ENCODE data around the gene HEATR5B.
A peak's percentile ranks its signal among the peaks of the same experiment; 100 is the strongest.

HEATR5B gene

DNA sequence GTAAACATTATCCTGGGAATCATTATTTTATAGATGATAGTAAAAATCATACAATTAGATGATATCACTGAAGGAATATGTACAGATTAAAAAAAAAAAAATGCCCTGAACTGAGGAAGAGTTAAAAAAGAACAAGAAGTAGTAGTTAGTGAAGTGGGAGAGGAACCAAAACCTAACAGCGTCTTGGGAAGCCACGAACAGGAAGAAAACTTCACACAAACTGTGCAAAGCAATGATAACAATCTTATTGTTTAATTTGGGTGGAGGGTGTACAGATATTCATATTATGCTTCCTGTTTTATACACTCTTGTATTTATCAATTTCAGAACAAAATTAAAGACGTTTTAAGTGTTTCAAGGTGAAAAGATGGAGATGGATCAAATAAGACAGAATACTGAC, 3.5 kb downstream of the HEATR5B start:
- Histone ChIP-seq H4K20me1 (ENCODE audit: insufficient read depth, low read length) (no peaks in the 10 kb centered on the region), H3K9me2 (replicated peaks; ENCODE audit: insufficient read depth, low read length) (no peaks in the 10 kb centered on the region), H3K4me2 (ENCODE audit: low read depth, low read length) (peak overlapping the region; percentile 39), H3F3A (ENCODE audit: insufficient read depth, low read length) (peaks cover 10% of the 10 kb centered on the region), H3K4me3 (ENCODE audit: low read length) (no peak overlapping the region), H3K9me3 (replicated peaks; ENCODE audit: insufficient read depth, low read length) (no peaks in the 10 kb centered on the region), H2AFZ (ENCODE audit: low read length) (no peak overlapping the region), H3K79me2 (ENCODE audit: low read length) (peaks cover 84% of the 10 kb centered on the region), H3K4me1 (ENCODE audit: low read length) (peaks cover 32% of the 10 kb centered on the region), H3K36me3 (replicated peaks; ENCODE audit: insufficient read depth, low read length) (peaks cover 4% of the 10 kb centered on the region; the same call in 1 of the 2 replicates), H3K27ac (ENCODE audit: low read length) (peak overlapping the region; percentile 30; the same call in 1 of the 2 replicates), H3K9ac (ENCODE audit: low read length) (no peak overlapping the region), H3K27me3 (replicated peaks; ENCODE audit: insufficient read depth, low read length) (no peaks in the 10 kb centered on the region)
- TF ChIP-seq EZH2 (optimal IDR thresholded peaks at IDR 0.05; ENCODE audit: low read depth, low read length) = no peak
- TF ChIP-seq EZH2phosphoT487 (IDR thresholded peaks at IDR 0.05; ENCODE audit: low read length) = no peak
- TF ChIP-seq, protein P1, sequence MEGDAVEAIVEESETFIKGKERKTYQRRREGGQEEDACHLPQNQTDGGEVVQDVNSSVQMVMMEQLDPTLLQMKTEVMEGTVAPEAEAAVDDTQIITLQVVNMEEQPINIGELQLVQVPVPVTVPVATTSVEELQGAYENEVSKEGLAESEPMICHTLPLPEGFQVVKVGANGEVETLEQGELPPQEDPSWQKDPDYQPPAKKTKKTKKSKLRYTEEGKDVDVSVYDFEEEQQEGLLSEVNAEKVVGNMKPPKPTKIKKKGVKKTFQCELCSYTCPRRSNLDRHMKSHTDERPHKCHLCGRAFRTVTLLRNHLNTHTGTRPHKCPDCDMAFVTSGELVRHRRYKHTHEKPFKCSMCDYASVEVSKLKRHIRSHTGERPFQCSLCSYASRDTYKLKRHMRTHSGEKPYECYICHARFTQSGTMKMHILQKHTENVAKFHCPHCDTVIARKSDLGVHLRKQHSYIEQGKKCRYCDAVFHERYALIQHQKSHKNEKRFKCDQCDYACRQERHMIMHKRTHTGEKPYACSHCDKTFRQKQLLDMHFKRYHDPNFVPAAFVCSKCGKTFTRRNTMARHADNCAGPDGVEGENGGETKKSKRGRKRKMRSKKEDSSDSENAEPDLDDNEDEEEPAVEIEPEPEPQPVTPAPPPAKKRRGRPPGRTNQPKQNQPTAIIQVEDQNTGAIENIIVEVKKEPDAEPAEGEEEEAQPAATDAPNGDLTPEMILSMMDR (IDR thresholded peaks at IDR 0.05; ENCODE audit: low read length) = no peak
- no peak for DNase-seq

GRCh38 chr2:37080266-37080665, 3.9 kb downstream of the HEATR5B start:
- peak overlapping the region; percentile 30; the same call in 1 of the 2 replicates for H3K27ac ChIP-seq (ENCODE audit: low read length)
- H3K4me2 ChIP-seq (ENCODE audit: low read depth, low read length) = peak overlapping the region; percentile 39

DNA sequence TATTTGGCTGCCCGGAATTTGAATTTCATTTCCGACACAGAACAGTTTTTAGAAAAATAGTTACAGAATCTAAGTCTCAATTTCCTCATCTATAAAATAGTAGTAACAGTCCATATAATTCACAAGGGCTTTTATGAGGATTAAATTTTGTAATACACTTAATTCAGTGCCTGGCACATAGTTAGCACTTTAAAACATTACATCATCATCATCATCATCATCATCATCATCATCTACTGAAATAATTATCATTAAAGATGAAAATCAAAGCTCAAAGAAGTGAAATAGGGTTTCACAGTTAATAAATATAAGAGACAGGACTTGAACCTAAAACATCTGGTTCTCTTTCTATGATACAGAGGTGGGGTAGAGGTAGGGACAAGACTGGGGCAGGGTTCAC, 13.2 kb downstream of the HEATR5B start:
- Histone ChIP-seq H3K4me3 (ENCODE audit: low read length) (no peak overlapping the region), H2AFZ (ENCODE audit: low read length) (no peak overlapping the region), H3K4me1 (ENCODE audit: low read length) (no peaks in the 10 kb centered on the region), H3F3A (ENCODE audit: insufficient read depth, low read length) (no peaks in the 10 kb centered on the region), H3K36me3 (replicated peaks; ENCODE audit: insufficient read depth, low read length) (no peaks in the 10 kb centered on the region; the same call in 1 of the 2 replicates), H3K4me2 (ENCODE audit: low read depth, low read length) (no peak overlapping the region), H4K20me1 (ENCODE audit: insufficient read depth, low read length) (no peaks in the 10 kb centered on the region), H3K9ac (ENCODE audit: low read length) (no peak overlapping the region), H3K27ac (ENCODE audit: low read length) (no peak overlapping the region), H3K9me3 (replicated peaks; ENCODE audit: insufficient read depth, low read length) (no peaks in the 10 kb centered on the region), H3K27me3 (replicated peaks; ENCODE audit: insufficient read depth, low read length) (no peaks in the 10 kb centered on the region), H3K9me2 (replicated peaks; ENCODE audit: insufficient read depth, low read length) (no peaks in the 10 kb centered on the region), H3K79me2 (ENCODE audit: low read length) (peaks cover 30% of the 10 kb centered on the region)
- DNase-seq = no peak
- TF ChIP-seq EZH2 (optimal IDR thresholded peaks at IDR 0.05; ENCODE audit: low read depth, low read length) (no peak), EZH2phosphoT487 (IDR thresholded peaks at IDR 0.05; ENCODE audit: low read length) (no peak)
- TF ChIP-seq, protein P1 (IDR thresholded peaks at IDR 0.05; ENCODE audit: low read length) = no peak

More at GRCh38 chr2:37080266-37080665, 3.9 kb downstream of the HEATR5B start:
- H3K4me1 ChIP-seq (ENCODE audit: low read length) = peaks cover 28% of the 10 kb centered on the region
- DNase-seq = no peak
- no peak for TF ChIP-seq EZH2 (optimal IDR thresholded peaks at IDR 0.05; ENCODE audit: low read depth, low read length)
- TF ChIP-seq EZH2phosphoT487 (IDR thresholded peaks at IDR 0.05; ENCODE audit: low read length) = no peak
- TF ChIP-seq, protein P1 (IDR thresholded peaks at IDR 0.05; ENCODE audit: low read length) = no peak
- peaks cover 10% of the 10 kb centered on the region for H3F3A ChIP-seq (ENCODE audit: insufficient read depth, low read length)
- H3K9me2 ChIP-seq (replicated peaks; ENCODE audit: insufficient read depth, low read length) = no peaks in the 10 kb centered on the region
- no peak overlapping the region for H2AFZ ChIP-seq (ENCODE audit: low read length)
- no peaks in the 10 kb centered on the region for H3K27me3 ChIP-seq (replicated peaks; ENCODE audit: insufficient read depth, low read length)
- H3K9me3 ChIP-seq (replicated peaks; ENCODE audit: insufficient read depth, low read length) = no peaks in the 10 kb centered on the region
- H3K9ac ChIP-seq (ENCODE audit: low read length) = no peak overlapping the region
- H3K36me3 ChIP-seq (replicated peaks; ENCODE audit: insufficient read depth, low read length) = peaks cover 4% of the 10 kb centered on the region
- peaks cover 80% of the 10 kb centered on the region for H3K79me2 ChIP-seq (ENCODE audit: low read length)
- H4K20me1 ChIP-seq (ENCODE audit: insufficient read depth, low read length) = no peaks in the 10 kb centered on the region
- H3K4me3 ChIP-seq (ENCODE audit: low read length) = no peak overlapping the region
